Measurements from ENCODE around the gene G3BP2. TPM values are rescaled to one million over a fixed set of nuclear protein-coding genes. Genes with fewer than 3 reads are reported as not detected.

Gene G3BP2
- total RNA-seq, 1 donor from 2014 or later = 146 TPM

- no peak for DNase-seq (ENCODE audit: low spot score)
These were observed 34.0 kb downstream of the G3BP2 start for GRCh38 chr4:75639124-75639695.

DNA sequence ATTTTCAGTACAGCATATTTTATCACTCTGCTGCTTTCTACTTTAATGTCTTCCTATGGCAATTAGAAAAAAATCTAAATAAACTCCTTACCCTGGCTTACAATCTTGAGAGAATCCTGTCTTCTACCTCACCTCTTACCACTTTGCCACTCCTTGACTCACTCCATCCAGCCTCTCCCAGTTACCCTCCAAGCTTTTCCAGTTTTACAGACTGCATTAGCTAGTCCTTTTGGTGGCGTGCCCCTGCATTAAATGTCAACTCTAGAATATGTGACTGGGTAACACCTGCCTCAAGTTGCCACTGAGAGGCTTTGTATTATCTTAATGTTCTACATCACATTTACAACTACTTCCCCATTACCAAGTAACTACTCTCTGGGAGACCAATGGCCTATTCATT lies 35.4 kb downstream of the G3BP2 start:
- no peak for DNase-seq (ENCODE audit: low spot score)

DNA sequence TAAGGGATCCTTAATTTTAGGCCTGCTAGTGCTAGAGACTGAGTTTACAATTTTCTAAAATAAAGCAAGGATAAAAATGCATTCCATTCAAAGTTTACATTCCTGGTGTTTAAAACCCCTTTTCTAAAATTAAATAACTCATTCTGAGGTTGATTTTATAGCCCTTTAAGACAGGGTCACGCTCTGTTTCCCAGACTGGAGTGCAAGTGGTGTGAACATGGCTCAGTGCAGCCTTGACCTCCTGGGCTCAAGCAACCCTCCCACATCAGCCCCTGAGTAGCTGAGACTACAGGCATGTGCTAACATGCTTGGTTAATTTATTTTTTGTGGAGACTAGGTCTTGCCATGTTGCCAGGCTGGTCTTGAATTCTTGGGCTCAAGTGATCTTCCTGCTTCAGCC lies 36.0 kb downstream of the G3BP2 start:
- no peak for DNase-seq (ENCODE audit: low spot score)

- DNase-seq (ENCODE audit: low spot score) = no peak
These were observed 38.3 kb downstream of the G3BP2 start for GRCh38 chr4:75634951-75635350.

DNA sequence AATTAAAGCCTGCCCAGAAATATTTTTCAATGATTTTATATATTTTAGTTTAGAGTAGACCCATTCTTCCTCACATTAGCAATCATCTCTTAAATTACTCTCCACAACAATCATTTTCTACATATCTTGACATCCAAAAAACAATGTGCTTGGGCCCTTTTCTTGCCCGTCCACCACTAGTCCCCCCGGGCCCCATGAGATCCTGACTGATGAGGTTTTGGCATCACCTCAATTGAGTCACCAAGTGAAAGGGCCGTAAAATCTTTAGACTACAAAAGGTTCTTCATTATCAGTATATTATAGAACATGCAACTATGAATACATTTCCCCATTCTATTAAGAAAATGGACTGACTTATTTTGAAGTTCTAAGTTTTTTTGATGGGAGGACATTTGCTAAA lies 38.9 kb downstream of the G3BP2 start:
- DNase-seq (ENCODE audit: low spot score) = no peak

GRCh38 chr4:75633846-75634245 lies 39.4 kb downstream of the G3BP2 start:
- no peak for DNase-seq (ENCODE audit: low spot score)

DNA sequence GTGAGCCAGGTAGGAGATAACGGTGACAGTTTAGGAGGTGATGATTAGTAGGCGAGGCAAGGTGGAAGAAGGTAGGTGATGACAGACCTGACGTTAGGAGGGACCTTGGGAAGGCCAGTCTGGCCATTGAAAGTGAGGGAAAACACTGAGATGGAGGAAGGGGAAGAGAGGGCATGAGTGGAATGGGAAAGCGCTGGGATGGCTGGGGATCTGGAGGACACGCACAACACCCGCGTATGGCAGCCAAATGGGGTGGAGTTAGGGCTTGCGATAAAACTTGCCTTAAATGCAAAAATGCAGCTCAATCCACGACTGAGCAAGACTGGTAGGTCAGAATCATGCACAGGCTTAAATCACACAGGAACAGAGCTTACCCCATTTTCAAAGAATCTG lies 42.3 kb downstream of the G3BP2 start:
- DNase-seq (ENCODE audit: low spot score) = no peak

- DNase-seq (ENCODE audit: low spot score) = peak; percentile 88
These were observed 42.9 kb downstream of the G3BP2 start, which contains the start of gene CDKL2 for GRCh38 chr4:75630174-75630936. TSS of gene CDKL2 (minus strand) at chr4:75630528. CDS start at chr4:75625988, 4,540 bp downstream.

DNA sequence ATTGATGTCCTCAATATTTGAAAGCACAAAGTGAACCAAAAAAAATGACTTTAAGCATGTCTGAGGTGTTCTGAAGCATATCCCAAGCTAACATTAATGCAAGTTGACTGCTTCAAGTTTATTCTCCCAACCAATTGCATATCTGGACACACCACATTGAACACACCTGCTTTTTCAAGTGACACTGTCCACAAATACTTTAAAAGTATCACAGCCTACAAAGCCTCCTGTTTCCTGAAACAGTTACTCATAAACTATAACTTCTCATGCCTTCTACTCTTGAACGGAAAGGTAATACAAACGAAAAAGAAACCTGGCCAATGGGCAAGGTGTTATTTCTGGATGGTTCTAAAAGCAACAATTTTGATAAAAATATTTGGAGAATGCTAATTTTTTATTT lies 44.0 kb downstream of the G3BP2 start:
- no peak for DNase-seq (ENCODE audit: low spot score)

GRCh38 chr4:75623026-75623425 lies 50.2 kb downstream of the G3BP2 start:
- no peak for DNase-seq (ENCODE audit: low spot score)

DNA sequence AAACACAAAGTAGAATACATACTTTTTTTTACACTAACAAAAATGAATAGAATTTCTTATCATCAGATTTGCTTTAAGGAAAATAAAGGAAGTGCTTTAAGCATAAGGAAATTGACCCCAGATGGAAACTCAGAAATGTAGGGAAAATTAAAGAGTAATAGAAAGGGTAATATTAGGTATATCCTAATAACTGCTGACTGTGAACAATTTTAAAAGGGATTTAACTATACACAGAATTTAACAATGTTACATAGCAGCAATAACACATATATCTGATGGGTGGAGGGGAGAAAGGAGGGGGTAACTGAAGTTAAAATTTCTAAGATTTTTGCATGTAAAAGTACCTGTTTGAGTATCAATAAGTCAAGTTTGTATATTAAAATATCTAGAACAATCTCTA lies 51.5 kb downstream of the G3BP2 start:
- DNase-seq (ENCODE audit: low spot score) = no peak

- DNase-seq (ENCODE audit: low spot score) = no peak
These were observed 60.9 kb downstream of the G3BP2 start for GRCh38 chr4:75612306-75612705.

GRCh38 chr4:75605928-75606327 lies 67.3 kb downstream of the G3BP2 start:
- DNase-seq (ENCODE audit: low spot score) = no peak

DNA sequence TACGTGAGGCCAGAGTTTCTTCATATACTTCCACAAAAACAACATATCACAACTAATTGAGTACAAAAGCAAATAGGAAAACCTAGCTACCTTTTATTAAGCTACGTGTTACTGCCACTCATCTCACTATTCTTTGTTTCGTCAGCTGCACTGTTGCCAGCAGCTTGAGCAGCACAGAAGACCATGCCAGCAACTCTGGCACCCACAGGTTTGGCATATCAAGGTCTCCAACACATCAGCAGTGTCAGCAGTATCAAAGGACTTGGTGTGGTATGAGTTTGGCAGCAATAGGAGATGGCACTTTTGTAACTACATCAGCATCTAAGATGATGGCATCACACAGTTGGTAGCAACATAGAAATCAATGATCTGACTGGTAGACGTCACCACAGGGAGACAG lies 73.6 kb downstream of the G3BP2 start:
- no peak for DNase-seq (ENCODE audit: low spot score)

- DNase-seq (ENCODE audit: low spot score) = no peak
These were observed 74.8 kb downstream of the G3BP2 start for GRCh38 chr4:75598390-75598789.

- no peak for DNase-seq (ENCODE audit: low spot score)
These were observed 77.2 kb downstream of the G3BP2 start for GRCh38 chr4:75596061-75596460.

- DNase-seq (ENCODE audit: low spot score) = no peak
These were observed 79.8 kb downstream of the G3BP2 start for GRCh38 chr4:75593393-75593792.

Other genes starting within 250 kb of the G3BP2 start
- 26.1 TPM for gene RCHY1, start 159.0 kb downstream of the G3BP2 start, total RNA-seq
- 15.3 TPM for gene THAP6, start 158.9 kb downstream of the G3BP2 start, total RNA-seq
- not detected for gene ODAPH, start 117.3 kb downstream of the G3BP2 start, total RNA-seq
- 2.4 TPM for gene CDKL2, start 42.9 kb downstream of the G3BP2 start, total RNA-seq
- gene USO1, start 51.2 kb upstream of the G3BP2 start, total RNA-seq = 66.8 TPM
- gene PPEF2, start 229.0 kb upstream of the G3BP2 start, total RNA-seq = not detected